GM19238 (cell line): ENCODE measurements around the gene ZNF772.

Source experiments
- DNase-seq: peaks from one replicate; pipeline ENCODE4 v3.0.0; 2011; ENCODE audit warnings: low spot score; ENCODE audit not compliant: insufficient read length

The ZNF772 gene

GRCh38 chr19:57435062-57435978 lies 42.0 kb downstream of the ZNF772 start, which contains the start of gene ZNF749:
ZNF749 (plus strand) TSS chr19:57435325; CDS start chr19:57435579, 254 bp downstream.
- DNase-seq = peak; percentile 90

- no peak for DNase-seq
These were observed 42.8 kb downstream of the ZNF772 start for GRCh38 chr19:57434386-57435061.

GRCh38 chr19:57421037-57421436 lies 56.3 kb downstream of the ZNF772 start:
- no peak for DNase-seq

- no peak for DNase-seq
These were observed 57.9 kb downstream of the ZNF772 start for GRCh38 chr19:57419439-57419838.
